T-helper 17 cell (primary cell): ENCODE data around the gene DOCK3. TPM values are rescaled to one million over a fixed set of nuclear protein-coding genes. Genes with fewer than 3 reads are reported as not detected.

Experiments
- ATAC-seq: fragments of 150-1000 bp; cut with Tn5 transposase; 2 replicates; pipeline ENCODE4 v1.10.0; 2021; ENCODE audit warnings: mild to moderate bottlenecking, moderate library complexity
- DNase-seq, 3 donors: peaks; one replicate each; pipeline versions ENCODE4 v3.0.0 to v3.0.0-alpha.2; 2020 to 2021
- H3K9me3 ChIP-seq: one replicate; pipeline ENCODE4 v1.7.0; 2013; ENCODE audit warnings: low read length, mild to moderate bottlenecking; ENCODE audit not compliant: control insufficient read depth, poor library complexity, severe bottlenecking
- H3K27ac Mint-ChIP-seq: one replicate; pipeline ENCODE4 v1.8.0; 2022; ENCODE audit warnings: mild to moderate bottlenecking, moderate library complexity, mixed read lengths
- H3K27me3 Mint-ChIP-seq: one replicate; pipeline ENCODE4 v1.8.0; 2022; ENCODE audit warnings: mixed read lengths
- H3K36me3 Mint-ChIP-seq: one replicate; pipeline ENCODE4 v1.8.0; 2022; ENCODE audit warnings: low read depth, mixed read lengths
- H3K4me1 Mint-ChIP-seq: one replicate; pipeline ENCODE4 v1.8.0; 2022; ENCODE audit warnings: mild to moderate bottlenecking, mixed read lengths
- H3K4me3 Mint-ChIP-seq: one replicate; pipeline ENCODE4 v1.8.0; 2022; ENCODE audit warnings: mild to moderate bottlenecking, moderate library complexity, mixed read lengths
- total RNA-seq, 4 donors: library from RNA in 2 of 4; stranded (reverse) in 2 of 4; gene quantifications; one replicate each; pipeline ENCODE4 v1.2.3 and lab custom pipeline; 2022 to 2026

DOCK3 gene
- total RNA-seq, 2 donors from 2014 or later = 1.9 to 3.2 TPM

GRCh38 chr3:51422211-51422610 lies 747.5 kb downstream of the DOCK3 start:
- no peak for DNase-seq
- H3K9me3 ChIP-seq = no peaks in the 10 kb centered on the region
- Mint-ChIP-seq H3K36me3 (peaks cover 10% of the 10 kb centered on the region), H3K27me3 (no peaks in the 10 kb centered on the region), H3K4me1 (peaks cover 3% of the 10 kb centered on the region), H3K27ac (no peak overlapping the region), H3K4me3 (no peak overlapping the region)
- no peak for ATAC-seq

- H3K4me3 Mint-ChIP-seq = no peak overlapping the region
- H3K36me3 Mint-ChIP-seq = peaks cover 2% of the 10 kb centered on the region
- no peak for ATAC-seq
Measured at GRCh38 chr3:51426921-51427320, 752.2 kb downstream of the DOCK3 start.

GRCh38 chr3:51429138-51429537 lies 754.4 kb downstream of the DOCK3 start:
- H3K27ac Mint-ChIP-seq = no peak overlapping the region
- no peaks in the 10 kb centered on the region for H3K27me3 Mint-ChIP-seq
- DNase-seq (no peak), ATAC-seq (no peak)
- H3K4me3 Mint-ChIP-seq = no peak overlapping the region
- no peaks in the 10 kb centered on the region for H3K9me3 ChIP-seq
- H3K36me3 Mint-ChIP-seq = peaks cover 2% of the 10 kb centered on the region
- peaks cover 2% of the 10 kb centered on the region for H3K4me1 Mint-ChIP-seq

More at GRCh38 chr3:51426921-51427320, 752.2 kb downstream of the DOCK3 start:
- Mint-ChIP-seq H3K4me1 (peaks cover 5% of the 10 kb centered on the region), H3K27me3 (no peaks in the 10 kb centered on the region), H3K27ac (no peak overlapping the region)
- DNase-seq = no peak
- no peaks in the 10 kb centered on the region for H3K9me3 ChIP-seq

Other genes starting within 250 kb of the DOCK3 start
- gene CACNA2D2, start 171.3 kb upstream of the DOCK3 start, total RNA-seq = 1 to 10 TPM; 2.2 to 3.5 TPM
- gene C3orf18, start 107.2 kb upstream of the DOCK3 start, total RNA-seq = 10 to 100 TPM; 15.0 to 17.1 TPM
- 10 to 100 TPM; 22.7 to 25.1 TPM for gene HEMK1, start 105.4 kb upstream of the DOCK3 start, total RNA-seq
- 10 to 100 TPM; 28.3 to 63.4 TPM for gene CISH, start 63.2 kb upstream of the DOCK3 start, total RNA-seq
- gene MAPKAPK3, start 57.8 kb upstream of the DOCK3 start, total RNA-seq = 10 to 100 TPM; 44.7 to 49.2 TPM